Cerebellar nuclear complex (tissue), 1 donor: ENCODE results near the gene PSTPIP1.

ENCODE experiments used
- DNase-seq, 2 experiments: peaks; one replicate each; lab custom pipeline; 2025; lab: John Stamatoyannopoulos, UW

The PSTPIP1 gene

DNA sequence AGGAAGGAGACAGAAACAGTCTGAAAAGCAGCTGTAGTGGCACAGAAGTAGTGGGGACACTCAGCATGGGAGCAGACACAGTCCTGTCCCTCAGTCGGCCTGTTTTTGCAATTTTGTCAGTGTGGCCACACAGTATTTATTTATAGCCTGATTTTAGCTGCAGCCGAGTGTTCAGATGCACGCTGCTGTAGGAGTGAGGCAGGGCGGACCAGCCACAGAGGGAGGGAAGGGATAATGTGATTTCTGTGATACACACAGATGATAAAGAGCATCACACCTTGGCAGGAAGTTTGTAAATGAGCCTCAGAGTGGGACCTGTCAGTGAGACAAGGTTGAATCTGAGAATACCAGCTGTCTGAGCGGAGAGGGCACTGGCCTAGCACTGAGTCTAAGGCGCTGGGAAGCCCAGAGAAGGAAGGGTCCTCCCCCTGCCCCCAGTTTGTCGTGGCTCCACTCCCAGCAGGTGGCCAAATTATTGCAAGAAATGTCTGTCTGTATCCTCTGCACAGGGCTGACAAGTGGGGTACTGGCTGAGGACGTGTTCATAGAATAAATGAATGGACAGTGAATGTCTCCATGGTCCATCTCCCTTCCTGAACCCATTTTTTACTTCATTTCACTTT is 3.8 kb downstream of the PSTPIP1 start:
- DNase-seq: no peak

DNA sequence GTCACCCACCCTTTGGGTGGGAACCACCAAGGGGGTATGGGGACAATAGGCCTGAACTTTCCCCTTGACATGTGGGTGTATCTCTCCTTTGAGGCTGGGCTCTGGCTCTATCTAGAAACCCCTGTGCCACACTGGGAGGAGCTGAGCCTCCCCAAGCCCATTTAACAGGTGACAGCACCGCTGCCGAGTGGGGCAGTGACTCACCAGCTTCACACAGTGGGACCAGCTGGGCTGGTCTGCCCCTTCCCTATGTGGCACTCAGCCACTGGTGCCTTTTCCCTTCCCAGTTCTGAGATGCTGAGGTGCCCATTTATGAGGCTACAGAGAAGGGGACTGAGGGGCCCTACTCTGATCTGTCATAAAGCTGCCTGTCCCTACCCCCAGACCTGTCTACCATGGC is 5.1 kb downstream of the PSTPIP1 start:
- DNase-seq: no peak

DNA sequence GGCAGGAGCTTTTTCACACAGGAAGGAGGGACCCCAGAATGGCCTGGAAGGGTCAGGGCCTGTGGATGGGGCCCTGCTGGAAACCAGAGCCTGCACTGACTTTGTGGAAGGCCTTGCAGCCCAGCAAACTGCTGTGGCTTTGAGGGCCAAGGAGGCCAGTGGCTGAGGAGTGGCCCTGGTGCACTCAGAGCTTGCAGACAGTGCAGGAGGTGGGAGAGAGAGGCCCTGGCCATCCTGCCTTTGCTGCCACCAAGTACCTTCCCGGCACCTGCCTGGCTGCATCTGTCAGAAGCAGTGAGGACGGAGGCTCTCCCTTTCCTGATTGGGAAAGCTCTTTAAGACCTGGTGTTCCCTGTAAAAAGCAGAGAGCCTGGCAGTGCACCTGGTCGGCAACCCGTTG is 6.4 kb downstream of the PSTPIP1 start:
- no peak for DNase-seq

GRCh38 chr15:77001966-77002365 is 7.0 kb downstream of the PSTPIP1 start:
- no peak for DNase-seq

DNA sequence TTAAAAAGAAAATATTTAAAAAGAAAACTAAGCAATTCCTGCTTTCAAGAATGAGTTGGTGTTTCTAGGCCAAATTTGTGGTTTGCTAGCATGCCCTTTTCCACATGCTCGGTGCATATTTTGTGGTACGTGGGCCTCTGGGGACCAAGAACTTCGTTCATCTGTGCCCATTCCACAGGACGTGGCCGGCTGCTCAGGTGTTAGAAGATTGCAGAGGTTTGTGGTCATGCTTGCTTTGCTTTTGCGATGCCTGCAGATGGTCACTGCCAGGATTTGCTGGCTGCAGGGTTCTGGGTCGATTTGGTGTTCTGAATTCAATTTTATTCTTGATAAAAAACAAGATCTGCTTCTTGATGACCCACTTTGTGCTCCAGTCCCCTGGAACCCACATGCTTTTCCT is 7.5 kb downstream of the PSTPIP1 start:
- DNase-seq: no peak

DNA sequence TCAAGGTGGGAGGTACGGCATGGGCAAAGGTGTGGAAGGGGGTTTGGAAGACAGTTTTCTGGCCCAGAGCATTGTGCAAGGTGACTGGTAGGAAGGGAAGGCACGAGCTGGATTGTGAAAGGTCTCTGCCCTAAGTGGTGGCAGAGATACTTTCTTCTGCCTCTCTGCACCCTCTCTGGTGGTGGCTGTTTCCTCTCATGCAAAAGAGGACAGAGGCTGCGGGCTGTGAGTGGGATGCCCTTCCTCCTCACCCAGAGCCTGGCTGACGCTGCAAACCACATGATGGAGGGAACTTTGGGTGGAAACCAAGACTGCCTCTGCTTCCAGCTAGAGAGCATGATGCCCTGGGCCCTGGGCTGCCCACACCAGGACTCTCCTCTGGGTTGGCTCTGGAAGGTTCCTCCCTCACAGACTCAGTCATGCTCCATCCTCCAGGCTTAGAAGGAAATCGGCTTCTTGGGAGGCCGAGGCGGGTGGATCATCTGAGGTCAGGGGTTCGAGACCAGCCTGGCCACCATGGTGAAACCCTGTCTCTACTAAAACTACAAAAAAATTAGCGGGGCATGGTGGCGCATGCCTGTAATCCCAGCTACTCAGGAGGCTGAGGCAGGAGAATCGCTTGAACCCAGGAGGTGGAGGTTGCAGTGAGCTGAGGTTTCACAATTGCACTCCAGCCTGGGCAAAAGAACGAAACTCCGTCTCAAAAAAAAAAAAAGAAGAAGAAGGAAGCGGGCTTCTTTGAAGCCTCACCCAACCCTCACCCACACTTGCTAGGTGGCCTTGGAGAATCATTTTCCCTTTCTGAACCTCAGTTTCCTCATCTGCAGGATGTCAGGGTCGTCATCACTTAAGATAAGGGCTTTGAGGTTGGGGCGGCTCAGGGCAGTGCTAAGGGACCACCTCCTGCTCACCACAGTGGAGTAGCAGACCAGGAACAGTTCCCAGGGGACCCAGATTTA is 8.3 kb downstream of the PSTPIP1 start:
- no peak for DNase-seq

DNA sequence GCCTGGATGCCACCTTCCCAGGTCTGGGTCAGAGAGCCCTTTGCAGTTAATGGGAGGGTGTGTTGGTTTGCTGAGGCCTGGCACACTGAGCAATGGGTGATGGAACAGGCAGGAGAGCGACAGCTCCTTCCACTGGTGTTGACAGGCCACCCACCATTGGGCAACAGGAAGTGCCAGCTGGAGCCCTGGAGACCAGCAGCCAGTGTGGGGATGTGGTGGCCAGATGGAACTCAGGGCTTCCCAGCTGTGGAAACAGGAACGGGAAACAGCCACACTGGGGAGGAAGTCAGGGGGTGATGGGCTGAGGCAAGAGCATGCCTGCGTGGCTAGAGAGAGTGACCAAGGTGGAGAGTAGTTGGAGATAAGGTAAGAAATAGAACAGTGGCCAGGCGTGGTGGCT is 9.3 kb downstream of the PSTPIP1 start:
- DNase-seq: no peak

- no peak for DNase-seq
Measured at GRCh38 chr15:77009176-77009575, 14.2 kb downstream of the PSTPIP1 start.

DNA sequence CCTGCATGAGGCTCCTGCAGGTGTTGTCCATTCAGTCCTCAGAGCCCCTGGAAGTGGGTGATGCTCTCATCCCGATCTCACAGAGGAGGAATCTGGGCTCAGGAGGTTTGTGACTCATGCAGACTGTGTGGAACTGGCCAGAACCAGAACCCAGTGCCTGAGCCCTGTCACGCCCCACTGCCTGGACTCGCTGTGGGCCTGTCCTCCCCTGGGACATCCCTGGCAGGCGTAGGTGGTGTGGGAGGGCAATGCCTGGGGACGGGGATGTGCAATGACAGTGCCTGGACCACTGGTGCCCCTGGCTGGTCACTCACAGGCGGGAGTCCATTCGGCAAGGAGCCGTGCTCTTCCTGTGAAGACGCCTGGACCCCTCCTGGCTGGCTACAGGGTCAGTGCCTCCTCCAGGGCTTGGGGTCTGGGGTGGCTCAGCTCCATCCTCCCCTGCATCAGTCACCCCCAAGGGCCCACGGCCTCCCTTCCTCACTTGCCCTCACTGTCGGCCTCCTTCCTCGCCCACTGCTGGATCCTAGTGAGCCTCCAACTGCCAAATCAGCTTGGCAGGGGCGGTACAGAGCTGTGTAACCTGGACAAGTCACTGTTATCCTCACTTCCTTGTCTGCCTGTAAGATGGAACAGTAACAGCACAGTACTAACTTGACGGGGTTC is 14.9 kb downstream of the PSTPIP1 start:
- DNase-seq: no peak

GRCh38 chr15:77010312-77010686 is 15.4 kb downstream of the PSTPIP1 start:
- no peak for DNase-seq

DNA sequence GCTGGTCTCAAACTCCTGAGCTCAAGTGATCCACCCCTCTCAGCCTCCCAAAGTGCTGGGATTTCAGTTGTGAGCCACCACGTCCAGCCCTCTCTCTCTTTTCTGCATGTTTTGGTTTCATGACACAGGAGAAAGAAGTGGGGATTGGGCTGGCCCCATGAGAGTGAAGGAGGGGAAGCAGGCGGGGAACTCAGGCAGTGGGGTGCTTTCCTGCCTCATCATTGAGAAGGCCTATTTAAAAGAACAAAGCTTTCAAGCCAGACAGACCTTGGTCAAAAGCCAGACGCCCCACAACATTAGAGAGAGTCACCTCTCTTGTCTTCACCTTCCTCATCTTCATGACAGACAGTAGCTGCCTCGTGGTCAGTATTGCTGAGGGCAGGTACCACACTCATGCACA is 15.9 kb downstream of the PSTPIP1 start:
- no peak for DNase-seq

DNA sequence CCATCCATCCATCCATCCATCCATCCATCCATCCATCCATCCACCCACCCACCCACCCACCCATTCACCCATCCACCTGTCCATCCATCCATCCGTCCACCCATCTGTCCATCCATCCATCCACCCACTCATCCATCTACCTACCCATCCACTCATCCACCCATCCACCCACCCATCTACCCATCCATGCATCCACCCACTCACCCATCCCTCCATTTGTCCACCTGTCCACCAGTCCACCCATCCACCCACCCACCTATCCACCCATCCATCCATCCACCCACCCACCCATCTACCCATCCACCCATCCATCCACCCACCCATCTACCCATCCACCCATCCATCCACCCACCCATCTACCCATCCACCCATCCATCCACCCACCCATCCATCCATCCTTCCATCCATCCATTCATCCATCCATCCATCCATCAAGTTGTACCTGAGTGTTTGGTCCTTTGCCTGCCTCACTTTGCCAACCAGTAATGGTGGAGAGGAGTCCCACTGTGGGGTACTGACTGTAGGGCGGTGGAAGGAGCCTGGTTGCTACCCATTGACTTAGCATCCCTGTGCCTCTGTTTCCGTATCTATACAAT is 17.3 kb downstream of the PSTPIP1 start:
- DNase-seq: no peak

GRCh38 chr15:77012868-77013267 is 17.9 kb downstream of the PSTPIP1 start:
- DNase-seq: no peak

DNA sequence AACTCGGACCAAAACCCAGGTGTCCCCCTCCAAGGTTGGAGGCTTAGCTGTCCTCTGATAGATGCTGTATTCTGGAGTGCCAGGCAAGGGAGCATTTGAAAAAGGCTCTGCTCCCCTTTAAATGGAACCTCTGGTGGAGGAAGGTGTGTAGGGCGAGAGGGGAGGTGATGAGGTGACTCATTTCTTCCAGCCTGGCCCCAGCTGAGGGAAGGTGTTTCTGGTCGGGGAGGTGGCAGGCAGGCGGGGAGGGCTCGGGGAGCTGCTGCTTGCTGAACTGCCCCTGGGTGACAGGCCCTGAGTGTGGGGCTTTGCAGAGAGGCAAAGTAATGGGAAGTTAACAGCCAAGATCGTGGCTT is 18.8 kb downstream of the PSTPIP1 start:
- no peak for DNase-seq

- DNase-seq: no peak
Measured at GRCh38 chr15:77014132-77015081, 19.5 kb downstream of the PSTPIP1 start.

DNA sequence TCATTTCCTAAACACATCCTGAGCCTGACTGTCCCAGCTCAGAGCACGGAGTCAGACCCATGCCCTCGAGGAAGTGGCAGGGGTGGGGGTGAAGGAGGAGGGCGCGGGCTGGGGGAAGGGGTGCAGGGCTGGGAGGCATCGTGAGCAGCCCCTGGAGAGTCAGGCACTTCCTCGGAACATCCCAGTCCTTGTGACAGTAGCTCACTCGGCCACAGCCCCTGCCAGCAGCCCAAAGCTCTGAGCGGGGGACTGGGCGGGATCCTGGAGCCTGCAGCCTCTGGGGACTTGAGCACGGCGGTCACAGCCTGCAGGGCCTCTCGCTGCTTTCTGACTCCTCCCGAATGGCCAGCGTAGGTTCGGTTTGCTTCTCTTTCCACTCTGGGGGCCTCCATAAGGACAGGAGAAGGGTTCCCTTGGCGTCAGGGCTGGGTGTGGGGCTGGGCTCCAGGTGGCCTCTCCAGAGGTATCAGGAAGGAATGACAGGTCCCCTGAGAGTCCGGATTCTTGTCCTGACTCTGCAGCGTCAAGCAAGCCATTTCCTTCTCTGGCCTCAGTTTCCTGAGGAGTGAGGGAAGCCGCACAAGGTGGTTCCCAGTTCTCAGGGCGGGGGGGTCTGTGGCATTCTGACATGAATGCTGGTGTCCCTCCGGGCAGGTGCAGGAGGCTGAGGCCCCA is 20.9 kb downstream of the PSTPIP1 start:
- DNase-seq: no peak

GRCh38 chr15:77016321-77016695 is 21.4 kb downstream of the PSTPIP1 start:
- no peak for DNase-seq

- DNase-seq: no peak
Measured at GRCh38 chr15:77017091-77017660, 22.2 kb downstream of the PSTPIP1 start.

DNA sequence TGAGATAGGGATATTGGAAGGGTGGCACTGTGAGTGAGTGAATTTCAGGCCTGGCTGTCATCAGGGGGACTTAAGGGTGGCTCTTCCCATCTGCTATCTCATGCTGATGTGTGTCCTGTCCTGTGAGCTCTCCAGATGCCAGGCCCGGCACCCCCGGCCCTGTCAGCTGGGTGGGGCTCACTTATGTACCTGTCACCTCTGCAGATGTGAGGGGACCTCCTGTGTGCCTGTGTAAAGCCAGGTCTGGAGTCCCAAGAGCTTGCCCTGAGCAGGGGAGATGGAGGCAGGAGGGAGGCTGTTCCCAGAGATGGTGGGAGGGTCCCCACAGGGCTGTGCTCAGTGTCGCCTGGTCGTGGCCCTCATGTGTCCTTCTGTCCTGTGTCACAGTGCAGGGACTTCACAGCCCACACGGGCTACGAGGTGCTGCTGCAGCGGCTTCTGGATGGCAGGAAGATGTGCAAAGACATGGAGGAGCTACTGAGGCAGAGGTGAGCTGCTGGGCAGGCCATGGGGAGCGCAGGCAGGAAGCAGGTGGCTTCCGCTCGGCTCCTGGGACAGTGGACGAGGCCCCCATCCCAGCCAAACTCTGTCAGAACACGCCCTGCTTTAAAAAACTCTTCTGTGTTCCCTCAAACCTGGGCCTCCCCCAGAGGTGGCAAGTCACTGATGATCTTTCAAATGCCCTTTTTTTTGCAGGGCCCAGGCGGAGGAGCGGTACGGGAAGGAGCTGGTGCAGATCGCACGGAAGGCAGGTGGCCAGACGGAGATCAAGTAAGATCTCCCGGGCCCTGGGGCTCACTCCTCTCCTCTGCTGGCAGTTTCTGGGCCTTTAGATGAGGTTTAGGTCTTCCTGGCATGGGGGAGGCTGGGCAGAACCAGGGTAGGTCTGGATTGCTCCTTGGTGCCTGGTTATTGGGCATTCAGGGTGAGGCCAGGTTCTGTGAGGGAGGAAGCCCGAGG is 23.1 kb downstream of the PSTPIP1 start:
- DNase-seq: no peak
